ENCODE data around the gene ACVR1B.

Gene ACVR1B

DNA sequence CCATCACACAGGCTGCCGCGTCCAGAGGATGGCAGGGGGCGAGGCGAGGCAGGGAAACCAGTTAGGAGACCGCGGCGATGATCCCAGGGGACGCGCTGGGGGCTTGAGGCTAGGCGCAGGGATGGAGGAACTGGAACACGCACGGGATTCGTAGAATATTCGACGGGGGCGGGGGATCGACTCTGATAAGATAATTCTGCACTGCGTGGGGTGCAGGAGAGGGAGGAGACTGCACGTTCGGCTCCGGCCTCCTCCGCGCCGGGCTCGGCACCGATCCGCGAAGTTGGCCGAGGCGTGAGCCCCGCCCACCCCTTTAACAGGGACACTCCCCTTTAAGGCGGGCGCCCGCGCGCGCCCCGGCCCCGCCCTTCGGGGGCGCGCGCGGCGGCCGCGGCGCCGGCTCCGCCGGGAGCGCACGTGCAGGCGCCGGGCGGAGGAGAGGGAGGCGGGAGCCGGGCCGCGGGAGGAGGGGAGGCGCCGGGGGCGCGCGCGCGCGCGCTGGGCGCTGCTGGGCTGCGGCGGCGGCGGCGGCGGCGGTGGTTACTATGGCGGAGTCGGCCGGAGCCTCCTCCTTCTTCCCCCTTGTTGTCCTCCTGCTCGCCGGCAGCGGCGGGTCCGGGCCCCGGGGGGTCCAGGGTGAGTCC is at the start of gene ACVR1B:
ACVR1B (plus strand) TSS at position 501 of the 644 bp plus-strand sequence; CDS start at position 546, 45 bp downstream.
- DNase-seq = peak; percentile 91

DNA sequence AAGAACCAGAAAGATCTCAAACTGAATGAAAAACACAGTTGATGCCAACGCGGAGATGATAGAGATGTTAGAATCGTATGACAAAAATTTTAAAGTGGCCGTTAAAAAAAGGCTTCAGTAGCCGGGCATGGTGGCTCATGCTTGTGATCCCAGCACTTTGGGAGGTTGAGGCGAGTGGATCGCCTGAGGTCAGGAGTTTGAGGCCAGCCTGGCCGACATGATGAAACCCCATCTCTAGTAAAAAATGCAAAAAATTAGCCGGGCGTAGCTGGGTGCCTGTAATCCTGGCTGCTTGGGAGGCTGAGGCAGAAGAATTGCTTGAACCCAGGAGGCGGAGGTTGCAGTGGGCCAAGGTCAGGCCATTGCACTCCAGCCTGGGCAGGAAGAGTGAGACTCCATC is 49.6 kb upstream of the ACVR1B start:
- DNase-seq = no peak

DNA sequence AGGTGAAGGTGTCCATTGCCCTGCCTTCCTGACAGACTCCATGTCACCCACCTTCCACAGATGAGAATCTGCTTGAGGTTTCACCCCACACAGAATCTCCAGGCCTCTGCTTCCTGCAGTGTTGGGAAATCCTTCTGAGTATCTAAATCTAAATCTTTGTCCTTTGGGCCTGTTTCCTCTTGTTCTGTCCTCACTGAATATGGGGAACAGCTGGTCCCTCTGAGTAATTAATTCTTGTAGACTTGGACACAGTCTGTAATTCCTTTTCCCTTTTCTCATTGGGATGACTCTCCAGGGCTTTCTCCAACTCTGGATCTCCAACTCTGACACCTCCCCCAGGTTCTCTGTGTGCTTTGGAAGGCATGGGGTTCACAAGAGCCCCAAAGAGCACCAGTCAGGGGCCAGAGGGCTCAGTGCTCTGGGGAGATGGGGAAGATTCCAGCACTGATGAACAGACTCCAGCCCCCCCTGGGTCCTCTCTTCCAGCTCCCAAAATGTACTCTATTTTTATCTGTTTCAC is 46.5 kb upstream of the ACVR1B start:
- DNase-seq = peak; percentile 60

DNA sequence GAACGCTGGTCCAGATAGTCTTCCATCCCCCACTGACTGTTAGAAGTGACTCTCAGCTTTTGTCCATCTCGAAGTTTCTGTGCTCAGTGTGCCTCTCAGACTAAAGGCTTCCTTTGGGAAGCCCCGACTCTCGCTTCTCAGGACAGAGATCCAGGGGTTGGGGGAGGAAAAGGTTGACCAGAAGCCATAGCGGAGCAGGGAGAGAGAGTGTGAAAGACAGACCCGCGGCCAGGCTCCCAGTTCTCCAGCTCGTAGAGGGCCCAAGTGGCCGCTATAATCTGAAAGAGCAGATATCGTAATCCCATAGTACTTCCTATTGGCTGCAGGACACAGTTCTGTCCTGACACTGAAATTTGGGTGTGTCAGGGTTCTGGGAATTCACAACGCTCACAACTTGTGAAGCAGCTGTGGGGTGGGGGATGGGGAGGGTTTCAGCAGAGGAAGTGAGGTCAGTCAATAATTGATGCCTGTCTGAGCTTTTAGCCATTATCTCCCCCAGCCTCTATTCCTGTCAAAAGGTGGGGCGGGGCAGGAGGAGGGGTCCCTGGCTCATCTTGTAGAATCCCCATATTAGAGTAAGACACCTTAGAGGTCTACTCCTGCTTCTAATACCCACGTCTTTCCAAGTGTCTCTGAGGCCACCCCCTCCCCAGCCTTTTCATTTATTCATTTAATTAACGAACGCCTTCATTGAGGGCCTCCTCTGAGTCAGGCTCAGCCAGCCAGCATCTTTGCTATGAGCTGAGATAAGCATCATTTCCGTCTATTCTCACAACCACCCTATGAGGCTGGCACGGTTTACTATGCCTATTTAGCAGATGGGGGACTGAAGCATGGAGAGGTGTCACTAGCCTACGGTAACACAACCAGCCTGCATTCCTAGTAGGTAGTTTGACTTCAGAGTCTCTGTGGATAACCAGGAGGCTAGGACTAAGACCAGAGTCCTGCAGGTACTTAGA is 45.7 kb upstream of the ACVR1B start:
- peak; percentile 96 for DNase-seq

DNA sequence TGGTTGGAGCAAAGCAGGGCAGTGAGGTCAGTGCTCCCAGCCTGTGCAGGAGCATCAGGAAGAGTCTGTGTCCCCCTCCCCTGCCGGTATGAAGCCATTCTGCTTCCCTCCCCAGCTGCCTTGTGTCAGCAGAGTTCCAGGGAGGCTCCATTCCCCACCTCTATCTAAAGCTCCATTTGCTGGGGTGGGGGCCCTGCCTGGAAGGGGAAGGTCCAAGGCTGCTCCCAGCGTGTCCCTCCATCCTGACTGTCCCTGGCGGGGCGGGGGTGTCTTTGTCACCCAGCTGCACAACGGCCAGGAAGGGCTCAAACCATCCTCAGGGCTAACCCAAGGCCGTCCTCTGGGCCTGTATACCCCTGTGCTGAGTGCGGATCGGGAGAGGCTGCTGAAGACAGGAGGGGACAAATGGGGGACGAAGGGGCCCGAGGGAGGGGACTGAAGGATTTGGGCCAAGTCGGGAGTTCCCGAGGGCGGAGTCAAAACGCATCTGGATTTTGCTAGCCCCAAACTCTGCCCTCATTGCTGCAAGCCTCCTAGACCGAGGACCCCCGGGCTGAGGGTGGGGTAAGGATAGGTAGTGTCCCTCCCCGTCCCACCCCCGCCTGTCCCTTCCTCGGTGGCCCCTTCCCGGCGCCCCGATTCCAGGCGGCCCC is 44.9 kb upstream of the ACVR1B start:
- DNase-seq = no peak

DNA sequence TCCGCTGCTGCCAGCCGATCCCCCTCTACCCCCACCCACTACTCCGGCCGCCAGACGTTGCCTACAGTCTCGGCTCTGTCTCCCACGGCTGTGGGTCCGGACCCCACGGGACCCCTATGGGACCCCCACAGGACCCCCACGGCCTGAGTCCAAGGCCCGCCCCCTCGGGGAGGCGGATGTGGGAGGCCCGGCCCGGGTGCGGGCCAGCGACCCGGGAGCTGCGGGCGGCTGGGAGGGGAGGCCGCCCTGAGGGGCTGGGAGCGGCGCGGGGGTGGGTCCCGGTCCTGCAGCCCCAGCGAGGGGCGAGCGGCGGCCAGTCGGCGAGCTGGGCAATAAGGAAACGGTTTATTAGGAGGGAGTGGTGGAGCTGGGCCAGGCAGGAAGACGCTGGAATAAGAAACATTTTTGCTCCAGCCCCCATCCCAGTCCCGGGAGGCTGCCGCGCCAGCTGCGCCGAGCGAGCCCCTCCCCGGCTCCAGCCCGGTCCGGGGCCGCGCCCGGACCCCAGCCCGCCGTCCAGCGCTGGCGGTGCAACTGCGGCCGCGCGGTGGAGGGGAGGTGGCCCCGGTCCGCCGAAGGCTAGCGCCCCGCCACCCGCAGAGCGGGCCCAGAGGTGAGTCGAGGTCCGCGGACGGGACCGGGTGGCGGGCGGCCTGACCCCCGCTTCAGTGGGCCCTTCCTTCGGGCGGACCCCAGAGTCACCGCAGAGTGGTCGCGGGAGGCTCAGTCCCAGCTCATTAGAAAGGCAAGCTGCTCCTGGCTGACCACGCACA is 44.2 kb upstream of the ACVR1B start, which contains the start of gene ACVRL1:
ACVRL1 (plus strand) TSS at position 422 of the 773 bp plus-strand sequence. CDS start 4,971 bp downstream, outside the sequence.
- no peak for DNase-seq

DNA sequence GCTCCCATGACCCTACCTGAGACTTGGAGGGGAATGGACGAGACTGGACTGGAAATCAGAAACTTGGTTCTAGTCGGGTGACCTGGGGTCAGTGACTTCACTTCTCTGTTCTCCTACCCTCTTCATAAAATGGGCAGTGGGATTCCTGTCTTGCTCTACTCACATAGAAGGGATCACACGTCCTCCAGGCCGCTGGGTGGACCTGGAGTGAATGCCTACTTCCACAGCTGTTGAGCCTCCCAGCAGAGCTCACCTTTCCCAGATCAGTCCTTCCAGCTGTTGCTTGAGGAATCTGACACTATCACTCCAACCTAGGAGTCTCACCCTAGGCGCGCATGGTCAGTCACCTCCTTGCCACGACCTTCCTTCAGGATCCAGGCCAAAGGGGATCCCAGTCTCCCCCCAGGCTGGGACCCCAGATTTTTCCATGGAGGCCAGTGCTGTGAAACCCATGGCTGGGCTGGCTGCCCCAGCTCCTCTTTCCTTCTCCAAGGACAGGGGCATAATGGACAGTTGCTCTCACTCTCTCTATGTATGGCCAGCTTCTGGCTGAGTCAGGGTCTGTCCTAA is 43.6 kb upstream of the ACVR1B start:
- DNase-seq = no peak

DNA sequence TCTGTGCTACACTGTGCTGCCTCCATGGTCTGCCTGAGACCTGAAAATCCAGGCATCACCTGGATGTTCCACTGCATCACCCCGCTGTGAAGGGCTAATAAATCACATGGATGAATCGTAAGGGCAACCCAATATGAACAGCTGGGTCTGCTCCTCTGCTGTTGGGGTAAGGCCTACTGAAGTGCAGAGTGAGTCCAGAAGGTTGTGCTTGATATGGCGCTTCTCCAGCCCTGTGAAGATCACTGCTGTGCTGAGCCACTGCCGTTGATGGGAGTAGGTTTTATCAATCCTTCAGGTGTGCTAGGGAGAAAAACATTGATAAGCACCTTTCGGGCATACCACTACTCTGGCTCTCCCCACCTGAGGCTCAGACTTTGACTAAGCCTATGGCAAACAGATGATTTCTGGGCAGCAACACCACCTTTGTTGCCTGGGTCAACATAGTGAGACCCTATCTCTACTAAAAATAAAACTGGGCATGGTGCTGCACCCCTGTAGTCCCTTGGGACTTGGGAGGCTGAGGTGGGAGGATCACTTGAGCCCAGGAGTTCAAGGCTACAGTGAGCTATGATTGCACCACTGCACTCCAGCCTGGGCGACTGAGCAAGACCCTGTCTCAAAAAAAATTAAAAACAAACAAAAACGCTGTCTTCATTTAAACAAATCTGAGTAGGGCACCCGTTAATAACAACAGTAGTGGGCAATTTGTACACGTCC is 42.5 kb upstream of the ACVR1B start:
- DNase-seq = no peak

DNA sequence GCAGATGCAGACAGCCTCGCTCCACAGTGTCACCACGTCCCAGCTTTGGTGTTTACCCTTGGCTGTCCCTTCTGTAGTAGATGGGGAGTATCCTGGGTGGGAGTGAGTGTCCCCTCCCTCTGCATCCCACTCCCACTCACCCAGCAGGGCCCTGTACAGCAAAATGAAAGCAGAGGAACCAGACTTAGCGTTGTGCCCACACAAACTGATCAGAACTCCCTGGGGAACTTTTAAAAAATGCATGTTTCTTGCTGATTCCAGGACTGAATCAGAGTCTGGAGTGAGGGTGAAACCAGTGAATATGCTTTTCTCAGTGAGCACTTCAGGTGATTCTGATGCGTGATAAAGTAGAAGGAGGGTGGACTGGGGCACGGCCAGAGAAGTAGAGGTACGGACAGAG is 41.3 kb upstream of the ACVR1B start:
- DNase-seq = no peak

DNA sequence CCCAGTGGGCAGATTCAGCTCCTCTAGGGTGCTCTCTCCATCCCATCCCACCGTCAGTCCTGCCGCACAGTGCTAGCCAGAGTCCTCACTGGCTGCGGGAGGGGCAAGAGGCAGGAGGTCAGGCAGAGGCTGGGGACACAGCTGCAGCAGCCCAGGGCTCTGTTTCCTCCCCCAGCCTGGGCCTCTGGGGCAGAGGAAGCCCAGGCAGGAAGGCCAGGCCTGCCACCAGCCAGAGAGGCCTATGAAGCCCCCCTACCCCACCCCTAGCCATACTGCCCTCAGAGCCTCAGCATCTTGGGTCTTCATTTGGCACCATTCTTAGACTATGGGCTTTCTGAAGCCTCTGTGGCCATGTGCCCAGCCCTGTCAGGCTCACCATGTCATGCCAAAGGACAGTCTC is 40.8 kb upstream of the ACVR1B start:
- DNase-seq = no peak

DNA sequence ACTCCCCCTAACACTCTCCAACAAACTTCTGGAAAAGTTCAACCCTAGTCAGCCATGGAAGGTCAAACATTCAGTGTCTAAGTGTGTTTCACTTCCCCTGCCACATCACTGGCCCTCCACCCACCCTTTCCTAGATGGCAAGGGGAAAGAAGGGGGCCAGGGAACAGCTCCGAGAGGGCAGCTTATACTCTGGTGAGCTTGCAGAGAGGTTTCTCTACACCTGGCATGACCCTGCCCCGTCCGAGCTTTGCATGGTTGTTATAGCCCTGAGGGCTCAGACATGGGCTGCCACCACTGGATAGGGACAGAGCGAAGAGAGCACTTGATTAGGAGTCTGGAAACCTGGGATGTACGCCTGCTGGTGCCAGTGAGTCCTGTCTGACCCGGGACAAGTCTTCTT is 40.2 kb upstream of the ACVR1B start:
- no peak for DNase-seq

DNA sequence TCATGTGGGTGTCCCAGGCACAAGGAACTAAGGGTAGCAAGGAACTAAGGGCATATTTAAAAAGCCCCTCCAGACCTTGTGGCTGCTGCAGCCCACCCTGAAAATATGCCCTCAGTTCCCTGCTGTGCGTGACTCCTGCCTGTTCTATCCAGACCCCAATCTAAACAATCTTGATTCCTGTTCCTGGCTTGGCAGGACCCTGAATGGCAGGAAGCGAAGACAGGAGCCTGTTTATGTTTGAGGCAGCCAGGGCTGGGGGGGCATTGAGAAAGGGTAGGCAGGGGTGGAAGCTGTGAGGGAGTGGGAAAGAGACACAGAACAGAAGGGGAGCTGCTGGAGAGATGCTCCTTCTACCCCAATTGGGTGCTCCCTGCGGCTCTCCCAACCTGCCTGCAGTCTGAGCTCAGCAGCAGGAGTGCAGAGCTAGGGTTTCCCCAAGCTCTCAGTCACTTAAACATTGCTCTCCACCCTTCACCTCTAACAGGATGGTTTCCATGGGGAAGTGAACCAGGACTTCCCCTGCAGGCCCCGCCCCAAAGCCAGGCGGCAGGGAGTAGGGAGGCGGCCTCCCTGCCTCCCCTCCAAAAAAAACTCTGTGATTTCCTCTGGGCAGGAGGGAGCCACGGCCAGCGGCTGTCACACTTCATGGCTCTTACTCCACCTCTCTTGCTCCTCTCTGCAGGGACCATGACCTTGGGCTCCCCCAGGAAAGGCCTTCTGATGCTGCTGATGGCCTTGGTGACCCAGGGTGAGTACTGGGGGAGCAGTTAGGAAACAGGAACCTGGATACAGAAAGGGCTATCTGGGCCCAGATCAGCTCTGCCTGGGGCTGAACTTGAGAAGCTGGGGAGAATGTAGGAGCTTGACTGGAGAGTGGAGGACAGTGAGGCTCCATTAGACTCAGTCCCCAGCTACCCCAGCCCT is 39.4 kb upstream of the ACVR1B start:
- DNase-seq = peak; percentile 76

DNA sequence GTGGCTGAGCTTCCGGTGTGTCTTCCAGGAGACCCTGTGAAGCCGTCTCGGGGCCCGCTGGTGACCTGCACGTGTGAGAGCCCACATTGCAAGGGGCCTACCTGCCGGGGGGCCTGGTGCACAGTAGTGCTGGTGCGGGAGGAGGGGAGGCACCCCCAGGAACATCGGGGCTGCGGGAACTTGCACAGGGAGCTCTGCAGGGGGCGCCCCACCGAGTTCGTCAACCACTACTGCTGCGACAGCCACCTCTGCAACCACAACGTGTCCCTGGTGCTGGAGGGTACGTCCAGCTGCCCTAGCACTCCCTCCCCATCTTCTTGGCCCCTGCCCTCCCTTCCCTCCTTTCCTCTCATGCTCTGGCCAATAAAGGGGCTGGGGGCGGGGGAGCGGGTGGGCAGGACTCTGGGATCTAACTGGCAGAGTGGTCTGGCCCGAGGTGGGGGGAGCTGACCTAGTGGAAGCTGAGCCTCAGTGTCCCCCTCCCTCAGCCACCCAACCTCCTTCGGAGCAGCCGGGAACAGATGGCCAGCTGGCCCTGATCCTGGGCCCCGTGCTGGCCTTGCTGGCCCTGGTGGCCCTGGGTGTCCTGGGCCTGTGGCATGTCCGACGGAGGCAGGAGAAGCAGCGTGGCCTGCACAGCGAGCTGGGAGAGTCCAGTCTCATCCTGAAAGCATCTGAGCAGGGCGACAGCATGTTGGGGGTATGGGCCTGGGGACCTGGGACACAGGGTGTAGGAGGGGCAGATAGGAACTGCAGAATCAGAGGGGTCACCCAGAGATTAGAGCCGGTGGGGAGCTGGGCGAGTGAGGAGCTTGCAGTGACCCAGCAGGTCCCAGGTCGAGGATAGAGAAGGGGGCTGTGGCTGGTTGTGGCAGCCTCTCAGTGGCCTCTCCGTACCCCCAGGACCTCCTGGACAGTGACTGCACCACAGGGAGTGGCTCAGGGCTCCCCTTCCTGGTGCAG is 38.1 kb upstream of the ACVR1B start:
- no peak for DNase-seq

DNA sequence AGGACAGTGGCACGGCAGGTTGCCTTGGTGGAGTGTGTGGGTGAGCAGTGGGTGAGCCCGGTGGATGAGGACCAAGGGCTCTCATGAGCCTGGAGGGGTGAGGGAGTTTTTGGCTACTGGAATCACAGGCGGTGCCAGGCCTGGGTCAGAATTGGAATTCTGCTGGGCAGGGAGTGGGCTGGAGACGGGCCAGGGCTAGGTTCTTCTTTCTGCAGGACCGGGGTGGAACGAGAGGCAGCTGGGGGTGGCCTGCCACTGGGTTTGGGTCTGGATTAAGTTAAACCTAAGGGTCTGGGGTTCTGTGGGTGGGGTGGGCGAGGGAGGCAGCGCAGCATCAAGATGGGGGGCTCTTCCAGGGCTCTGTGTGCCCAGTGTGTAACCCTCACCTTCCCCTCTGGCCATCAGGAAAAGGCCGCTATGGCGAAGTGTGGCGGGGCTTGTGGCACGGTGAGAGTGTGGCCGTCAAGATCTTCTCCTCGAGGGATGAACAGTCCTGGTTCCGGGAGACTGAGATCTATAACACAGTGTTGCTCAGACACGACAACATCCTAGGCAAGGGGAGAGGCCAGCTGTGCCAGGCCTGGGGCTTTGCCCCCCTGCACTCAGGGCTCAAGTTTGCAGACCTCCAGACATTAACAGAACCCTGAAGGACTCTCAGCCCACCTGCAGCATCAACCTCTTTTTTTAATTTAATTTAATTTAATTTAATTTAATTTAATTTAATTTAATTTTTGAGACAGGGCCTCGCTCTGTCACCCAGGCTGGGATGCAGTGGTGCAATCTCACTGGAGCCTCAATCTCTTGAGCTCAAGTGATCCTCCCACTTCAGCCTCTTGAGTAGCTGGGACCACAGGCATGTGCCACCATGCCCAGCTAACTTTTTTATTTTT is 37.2 kb upstream of the ACVR1B start:
- DNase-seq = no peak

DNA sequence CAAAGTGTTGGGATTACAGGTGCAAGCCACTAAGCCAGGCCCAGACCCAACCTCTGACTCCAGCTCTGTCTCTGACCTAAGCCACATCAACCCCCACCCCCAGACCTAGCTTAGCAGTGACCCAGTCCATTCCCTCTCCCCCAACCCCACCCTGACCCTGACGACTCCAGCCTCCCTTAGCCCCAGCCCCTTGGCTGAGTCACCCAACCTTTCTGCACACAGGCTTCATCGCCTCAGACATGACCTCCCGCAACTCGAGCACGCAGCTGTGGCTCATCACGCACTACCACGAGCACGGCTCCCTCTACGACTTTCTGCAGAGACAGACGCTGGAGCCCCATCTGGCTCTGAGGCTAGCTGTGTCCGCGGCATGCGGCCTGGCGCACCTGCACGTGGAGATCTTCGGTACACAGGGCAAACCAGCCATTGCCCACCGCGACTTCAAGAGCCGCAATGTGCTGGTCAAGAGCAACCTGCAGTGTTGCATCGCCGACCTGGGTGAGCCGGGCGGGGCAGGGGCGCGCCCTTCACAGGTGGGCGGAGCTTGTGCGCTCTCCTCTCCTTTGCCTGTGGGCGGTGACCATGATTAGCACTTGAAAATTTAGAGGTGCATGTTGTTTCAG is 36.4 kb upstream of the ACVR1B start:
- no peak for DNase-seq

DNA sequence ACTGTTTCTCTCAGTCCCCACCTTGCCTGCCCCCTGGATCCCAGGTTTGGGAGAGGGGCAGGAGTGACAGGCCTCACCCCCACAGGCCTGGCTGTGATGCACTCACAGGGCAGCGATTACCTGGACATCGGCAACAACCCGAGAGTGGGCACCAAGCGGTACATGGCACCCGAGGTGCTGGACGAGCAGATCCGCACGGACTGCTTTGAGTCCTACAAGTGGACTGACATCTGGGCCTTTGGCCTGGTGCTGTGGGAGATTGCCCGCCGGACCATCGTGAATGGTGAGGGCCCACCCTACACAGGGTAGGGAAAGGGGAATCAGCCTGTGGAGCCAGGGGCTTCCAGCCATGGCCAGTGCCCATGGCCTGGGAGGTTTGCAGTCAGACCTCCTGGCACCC is 35.5 kb upstream of the ACVR1B start:
- no peak for DNase-seq

DNA sequence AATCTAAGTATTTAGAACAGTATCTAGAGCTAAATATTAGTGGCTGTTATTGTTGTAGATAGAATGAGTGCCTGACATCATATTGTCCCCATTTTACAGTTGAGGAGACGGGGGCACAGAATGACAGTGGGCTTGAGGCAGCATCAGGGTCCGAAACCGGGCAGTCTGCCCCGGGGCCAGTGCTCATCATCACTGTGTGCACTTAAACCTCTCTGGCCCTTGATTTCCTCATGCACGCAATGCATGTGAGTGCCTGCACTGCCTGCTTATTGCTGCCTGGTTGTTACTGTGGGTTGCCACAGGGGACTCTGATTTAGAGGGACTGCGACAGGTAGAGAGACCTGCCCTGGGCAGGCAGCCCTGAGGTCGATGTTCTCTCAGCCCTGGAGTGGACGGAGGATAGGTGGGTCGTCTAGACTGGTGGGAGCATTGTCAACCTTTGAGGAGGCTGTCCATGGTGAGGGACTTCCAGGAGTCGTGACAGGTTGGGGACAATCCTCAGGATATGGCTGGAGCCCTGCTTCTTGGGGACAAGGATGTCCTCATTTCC is 34.4 kb upstream of the ACVR1B start:
- DNase-seq = no peak

Data from OCI-M1 (cell line).